DMS53 (cell line): Measurements from ENCODE around the gene CDH4.
A peak's percentile ranks its signal among the peaks of the same experiment; 100 is the strongest.
"Not testable (repeated sequence)": the region's sequence is repeated elsewhere in the genome, so short reads cannot be mapped to it uniquely, and the experiment has no call there.

Source experiments
- DNase-seq: peaks from one replicate; lab custom pipeline; 2025; lab: John Stamatoyannopoulos, UW

Gene CDH4

GRCh38 chr20:61439251-61439650, 187.2 kb downstream of the CDH4 start:
- no peak for DNase-seq

GRCh38 chr20:61440548-61441055, 188.5 kb downstream of the CDH4 start:
- DNase-seq = no peak

GRCh38 chr20:61441537-61441936, 189.5 kb downstream of the CDH4 start:
- no peak for DNase-seq

- DNase-seq = peak; percentile 16
These were observed 190.1 kb downstream of the CDH4 start for GRCh38 chr20:61442075-61442670.

GRCh38 chr20:61442718-61443117, 190.7 kb downstream of the CDH4 start:
- no peak for DNase-seq

GRCh38 chr20:61443443-61444126, 191.5 kb downstream of the CDH4 start:
- no peak for DNase-seq

GRCh38 chr20:61444637-61445036, 192.6 kb downstream of the CDH4 start:
- no peak for DNase-seq

GRCh38 chr20:61445138-61445537, 193.1 kb downstream of the CDH4 start:
- DNase-seq = no peak

- no peak for DNase-seq
These were observed 193.7 kb downstream of the CDH4 start for GRCh38 chr20:61445741-61446140.

- no peak for DNase-seq
These were observed 195.9 kb downstream of the CDH4 start for GRCh38 chr20:61447952-61448351.

- DNase-seq = no peak
These were observed 196.3 kb downstream of the CDH4 start for GRCh38 chr20:61448386-61448785.

- DNase-seq = no peak
These were observed 197.1 kb downstream of the CDH4 start for GRCh38 chr20:61449057-61449609.

GRCh38 chr20:61449916-61450315, 197.9 kb downstream of the CDH4 start:
- DNase-seq = no peak

GRCh38 chr20:61450549-61450948, 198.5 kb downstream of the CDH4 start:
- DNase-seq = no peak

GRCh38 chr20:61451009-61451408, 198.9 kb downstream of the CDH4 start:
- no peak for DNase-seq

- no peak for DNase-seq
These were observed 199.9 kb downstream of the CDH4 start for GRCh38 chr20:61451953-61452352.

GRCh38 chr20:61453219-61453618, 201.2 kb downstream of the CDH4 start:
- no peak for DNase-seq

GRCh38 chr20:61453623-61454022, 201.6 kb downstream of the CDH4 start:
- DNase-seq = not testable (repeated sequence)

GRCh38 chr20:61454053-61454452, 202.0 kb downstream of the CDH4 start:
- DNase-seq = no peak

GRCh38 chr20:61455508-61456215, 203.6 kb downstream of the CDH4 start:
- DNase-seq = no peak

- no peak for DNase-seq
These were observed 205.7 kb downstream of the CDH4 start for GRCh38 chr20:61457725-61458124.

- DNase-seq = no peak
These were observed 206.2 kb downstream of the CDH4 start for GRCh38 chr20:61458146-61458746.
